ENCODE measurements around the gene SNAP91. TPM values are rescaled to one million over a fixed set of nuclear protein-coding genes. Genes with fewer than 3 reads are reported as not detected.
"Not testable (repeated sequence)": the region's sequence is repeated elsewhere in the genome, so short reads cannot be mapped to it uniquely, and the experiment has no call there.

SNAP91 gene
- polyA plus RNA-seq, 1 donor from 2014 or later, result 88.6 TPM

DNA sequence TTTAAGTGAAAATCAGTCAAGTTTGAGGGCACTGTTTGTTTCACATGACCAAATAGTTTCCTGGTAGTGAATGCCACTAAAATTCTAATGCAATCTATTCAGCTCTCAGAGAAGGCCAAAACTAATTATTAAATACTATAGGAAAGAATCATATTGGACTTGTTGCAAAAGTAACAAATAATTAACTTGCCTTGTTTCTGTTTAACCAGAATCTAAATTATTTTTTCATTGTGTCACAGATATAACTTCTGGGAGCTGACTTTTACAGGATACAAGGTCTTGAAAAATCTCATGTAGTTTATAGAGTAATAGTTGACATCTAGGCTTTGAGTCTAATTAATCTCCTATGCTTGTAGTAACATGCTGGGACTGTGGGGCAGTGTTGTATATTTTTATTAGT is 152.0 kb downstream of the SNAP91 start:
- H3K79me2 ChIP-seq (replicated peaks; ENCODE audit: insufficient read depth, low read length), result no peaks in the 10 kb centered on the region
- H3K36me3 ChIP-seq (ENCODE audit: insufficient read depth, low read length), result peaks cover 37% of the 10 kb centered on the region
- H3K9me2 ChIP-seq (ENCODE audit: insufficient read depth, low read length), result no peaks in the 10 kb centered on the region
- H2AFZ ChIP-seq (ENCODE audit: low read depth, low read length), result no peak overlapping the region
- H3F3A ChIP-seq (ENCODE audit: insufficient read depth, low read length, poor library complexity, severe bottlenecking), result no peaks in the 10 kb centered on the region
- H3K27ac ChIP-seq (ENCODE audit: low read length), result no peak overlapping the region
- no peaks in the 10 kb centered on the region for H3K27me3 ChIP-seq (ENCODE audit: insufficient read depth, low read depth, low read length)
- H3K9me3 ChIP-seq (ENCODE audit: low read length), result peaks cover 4% of the 10 kb centered on the region
- no peak overlapping the region for H3K4me2 ChIP-seq (ENCODE audit: low read length)
- H4K20me1 ChIP-seq (ENCODE audit: insufficient read depth), result no peaks in the 10 kb centered on the region
- TF ChIP-seq SMC3 (conservative IDR thresholded peaks at IDR 0.05; ENCODE audit: poor library complexity), result no peak
- TF ChIP-seq RAD21 (conservative IDR thresholded peaks at IDR 0.05), result no peak
- no peak for TF ChIP-seq POLR2AphosphoS5 (IDR thresholded peaks at IDR 0.05)
- no peak for TF ChIP-seq EP300 (conservative IDR thresholded peaks at IDR 0.05; ENCODE audit: poor library complexity, severe bottlenecking)
- TF ChIP-seq, protein P1, sequence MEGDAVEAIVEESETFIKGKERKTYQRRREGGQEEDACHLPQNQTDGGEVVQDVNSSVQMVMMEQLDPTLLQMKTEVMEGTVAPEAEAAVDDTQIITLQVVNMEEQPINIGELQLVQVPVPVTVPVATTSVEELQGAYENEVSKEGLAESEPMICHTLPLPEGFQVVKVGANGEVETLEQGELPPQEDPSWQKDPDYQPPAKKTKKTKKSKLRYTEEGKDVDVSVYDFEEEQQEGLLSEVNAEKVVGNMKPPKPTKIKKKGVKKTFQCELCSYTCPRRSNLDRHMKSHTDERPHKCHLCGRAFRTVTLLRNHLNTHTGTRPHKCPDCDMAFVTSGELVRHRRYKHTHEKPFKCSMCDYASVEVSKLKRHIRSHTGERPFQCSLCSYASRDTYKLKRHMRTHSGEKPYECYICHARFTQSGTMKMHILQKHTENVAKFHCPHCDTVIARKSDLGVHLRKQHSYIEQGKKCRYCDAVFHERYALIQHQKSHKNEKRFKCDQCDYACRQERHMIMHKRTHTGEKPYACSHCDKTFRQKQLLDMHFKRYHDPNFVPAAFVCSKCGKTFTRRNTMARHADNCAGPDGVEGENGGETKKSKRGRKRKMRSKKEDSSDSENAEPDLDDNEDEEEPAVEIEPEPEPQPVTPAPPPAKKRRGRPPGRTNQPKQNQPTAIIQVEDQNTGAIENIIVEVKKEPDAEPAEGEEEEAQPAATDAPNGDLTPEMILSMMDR (IDR thresholded peaks at IDR 0.05; ENCODE audit: poor library complexity, severe bottlenecking), result no peak
- TF ChIP-seq, protein P2, sequence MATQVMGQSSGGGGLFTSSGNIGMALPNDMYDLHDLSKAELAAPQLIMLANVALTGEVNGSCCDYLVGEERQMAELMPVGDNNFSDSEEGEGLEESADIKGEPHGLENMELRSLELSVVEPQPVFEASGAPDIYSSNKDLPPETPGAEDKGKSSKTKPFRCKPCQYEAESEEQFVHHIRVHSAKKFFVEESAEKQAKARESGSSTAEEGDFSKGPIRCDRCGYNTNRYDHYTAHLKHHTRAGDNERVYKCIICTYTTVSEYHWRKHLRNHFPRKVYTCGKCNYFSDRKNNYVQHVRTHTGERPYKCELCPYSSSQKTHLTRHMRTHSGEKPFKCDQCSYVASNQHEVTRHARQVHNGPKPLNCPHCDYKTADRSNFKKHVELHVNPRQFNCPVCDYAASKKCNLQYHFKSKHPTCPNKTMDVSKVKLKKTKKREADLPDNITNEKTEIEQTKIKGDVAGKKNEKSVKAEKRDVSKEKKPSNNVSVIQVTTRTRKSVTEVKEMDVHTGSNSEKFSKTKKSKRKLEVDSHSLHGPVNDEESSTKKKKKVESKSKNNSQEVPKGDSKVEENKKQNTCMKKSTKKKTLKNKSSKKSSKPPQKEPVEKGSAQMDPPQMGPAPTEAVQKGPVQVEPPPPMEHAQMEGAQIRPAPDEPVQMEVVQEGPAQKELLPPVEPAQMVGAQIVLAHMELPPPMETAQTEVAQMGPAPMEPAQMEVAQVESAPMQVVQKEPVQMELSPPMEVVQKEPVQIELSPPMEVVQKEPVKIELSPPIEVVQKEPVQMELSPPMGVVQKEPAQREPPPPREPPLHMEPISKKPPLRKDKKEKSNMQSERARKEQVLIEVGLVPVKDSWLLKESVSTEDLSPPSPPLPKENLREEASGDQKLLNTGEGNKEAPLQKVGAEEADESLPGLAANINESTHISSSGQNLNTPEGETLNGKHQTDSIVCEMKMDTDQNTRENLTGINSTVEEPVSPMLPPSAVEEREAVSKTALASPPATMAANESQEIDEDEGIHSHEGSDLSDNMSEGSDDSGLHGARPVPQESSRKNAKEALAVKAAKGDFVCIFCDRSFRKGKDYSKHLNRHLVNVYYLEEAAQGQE (IDR thresholded peaks at IDR 0.05; ENCODE audit: borderline replicate concordance), result no peak
- TF ChIP-seq EZH2 (IDR thresholded peaks at IDR 0.05; ENCODE audit: borderline replicate concordance, insufficient read depth, low read length, poor library complexity, severe bottlenecking), result no peak
- TF ChIP-seq TAF1 (IDR thresholded peaks at IDR 0.05; ENCODE audit: low read depth), result no peak
- TF ChIP-seq MXI1 (conservative IDR thresholded peaks at IDR 0.05; ENCODE audit: poor library complexity, severe bottlenecking), result no peak
- no peak overlapping the region for H3K9ac ChIP-seq (ENCODE audit: low read length)
- H3K4me3 ChIP-seq (ENCODE audit: low read length), result no peak overlapping the region

DNA sequence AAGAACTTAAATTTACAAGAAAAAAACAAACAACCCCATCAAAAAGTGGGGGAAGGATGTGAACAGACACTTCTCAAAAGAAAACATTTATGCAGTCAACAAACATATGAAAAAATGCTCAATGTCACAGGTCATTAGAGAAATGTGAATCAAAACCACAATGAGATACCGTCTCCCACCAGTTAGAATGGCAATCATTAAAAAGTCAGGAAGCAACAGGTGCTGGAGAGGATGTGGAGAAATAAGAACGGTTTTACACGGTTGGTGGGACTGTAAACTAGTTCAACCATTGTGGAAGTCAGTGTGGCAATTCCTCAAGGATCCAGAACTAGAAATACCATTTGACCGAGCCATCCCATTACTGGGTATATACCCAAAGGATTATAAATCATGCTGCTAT is 157.2 kb downstream of the SNAP91 start:
- H3K9ac ChIP-seq (ENCODE audit: low read length); H3F3A ChIP-seq (ENCODE audit: insufficient read depth, low read length, poor library complexity, severe bottlenecking); H3K27ac ChIP-seq (ENCODE audit: low read length); H3K79me2 ChIP-seq (replicated peaks; ENCODE audit: insufficient read depth, low read length); H3K9me3 ChIP-seq (ENCODE audit: low read length); H4K20me1 ChIP-seq (ENCODE audit: insufficient read depth); H2AFZ ChIP-seq (ENCODE audit: low read depth, low read length); H3K27me3 ChIP-seq (ENCODE audit: insufficient read depth, low read depth, low read length); H3K9me2 ChIP-seq (ENCODE audit: insufficient read depth, low read length); H3K4me2 ChIP-seq (ENCODE audit: low read length); H3K4me3 ChIP-seq (ENCODE audit: low read length): not testable (repeated sequence)
- peaks cover 30% of the 10 kb centered on the region for H3K36me3 ChIP-seq (ENCODE audit: insufficient read depth, low read length)

DNA sequence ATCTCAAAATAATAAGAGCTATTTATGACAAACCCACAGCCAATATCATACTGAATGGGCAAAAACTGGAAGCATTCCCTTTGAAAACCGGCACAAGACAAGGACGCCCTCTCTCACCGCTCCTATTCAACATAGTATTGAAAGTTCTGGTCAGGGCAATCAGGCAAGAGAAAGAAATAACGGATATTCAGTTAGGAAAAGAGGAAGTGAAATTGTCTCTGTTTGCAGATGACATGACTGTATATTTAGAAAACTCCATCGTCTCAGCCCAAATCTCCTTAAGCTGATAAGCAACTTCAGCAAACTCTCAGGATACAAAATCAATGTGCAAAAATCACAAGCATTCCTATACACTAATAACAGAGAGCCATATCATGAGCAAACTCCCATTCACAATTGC is 158.4 kb downstream of the SNAP91 start:
- not testable (repeated sequence) for H3K27ac ChIP-seq (ENCODE audit: low read length)

More for the DNA sequence above, 158.4 kb downstream of the SNAP91 start:
- H3K9me3 ChIP-seq (ENCODE audit: low read length); H3K9ac ChIP-seq (ENCODE audit: low read length); H3K27me3 ChIP-seq (ENCODE audit: insufficient read depth, low read depth, low read length); H3K79me2 ChIP-seq (replicated peaks; ENCODE audit: insufficient read depth, low read length); H4K20me1 ChIP-seq (ENCODE audit: insufficient read depth); H2AFZ ChIP-seq (ENCODE audit: low read depth, low read length); H3F3A ChIP-seq (ENCODE audit: insufficient read depth, low read length, poor library complexity, severe bottlenecking); H3K9me2 ChIP-seq (ENCODE audit: insufficient read depth, low read length); H3K4me3 ChIP-seq (ENCODE audit: low read length); H3K4me2 ChIP-seq (ENCODE audit: low read length): not testable (repeated sequence)
- peaks cover 22% of the 10 kb centered on the region for H3K36me3 ChIP-seq (ENCODE audit: insufficient read depth, low read length)
